Heart left ventricle (tissue), 16 donors: ENCODE results near the gene GTF2IRD1. TPM values are rescaled to one million over a fixed set of nuclear protein-coding genes. Genes with fewer than 3 reads are reported as not detected.
A peak's percentile ranks its signal among the peaks of the same experiment; 100 is the strongest.

Experiments
- ATAC-seq, 4 donors: fragments of 200-7000 bp; cut with Tn5 transposase; one replicate each; pipeline ENCODE4 v1.9.1; 2020 to 2022; ENCODE audit warnings: moderate library complexity in 4 of 4, mild to moderate bottlenecking in 3 of 4, moderate number of reproducible peaks in 1 of 4
- DNase-seq, 5 donors: peaks; one replicate each; pipeline ENCODE4 v3.0.0-alpha.2; 2020
- H3K27ac ChIP-seq, 12 donors: fragments of 200-600 bp; sonication (generic) in 4 of 12; one replicate each; pipeline versions ENCODE4 v1.5.0 to v1.8.0; 2016 to 2022; ENCODE audit warnings: mild to moderate bottlenecking in 2 of 12
- H3K27me3 ChIP-seq, 9 donors: fragments of 200-600 bp; sonication (generic) in 2 of 9; one replicate each; pipeline versions ENCODE4 v1.5.1 to v1.8.0; 2016 to 2022; ENCODE audit warnings: mild to moderate bottlenecking in 3 of 9
- H3K36me3 ChIP-seq, 9 donors: fragments of 200-600 bp; sonication (generic) in 2 of 9; one replicate each; pipeline versions ENCODE4 v1.5.0 to v1.8.0; 2018 to 2022; ENCODE audit warnings: mild to moderate bottlenecking in 2 of 9
- H3K4me1 ChIP-seq, 12 donors: fragments of 200-600 bp; sonication (generic) in 4 of 12; one replicate each; pipeline versions ENCODE4 v1.5.0 to v1.8.0; 2016 to 2022; ENCODE audit warnings: mild to moderate bottlenecking in 3 of 12
- H3K4me3 ChIP-seq, 12 donors: fragments of 200-600 bp; sonication (generic) in 4 of 12; one replicate each; pipeline versions ENCODE4 v1.5.0 to v1.8.0; 2017 to 2022; ENCODE audit warnings: mild to moderate bottlenecking in 9 of 12, moderate library complexity in 4 of 12
- H3K9me3 ChIP-seq, 12 donors: fragments of 200-600 bp; sonication (generic) in 4 of 12; one replicate each; pipeline versions ENCODE4 v1.5.0 to v1.8.0; 2016 to 2022; ENCODE audit warnings: mild to moderate bottlenecking in 1 of 12
- POLR2A ChIP-seq, 2 donors: fragments of 450-650 bp; IDR thresholded peaks; one replicate each; pipeline ENCODE4 v1.6.1; 2017; ENCODE audit warnings: antibody characterized with exemption in 2 of 2, mild to moderate bottlenecking in 2 of 2, moderate library complexity in 2 of 2
- WGBS, 4 donors: extraction: QIAGEN DNeasy Blood & Tissue Kit in 2 of 4; methylation state at CpG; one replicate each; pipeline versions ENCODE4 v1.1.5 to v1.1.7; 2013 to 2018; 5-methylcytosine and 5-hydroxymethylcytosine counted together
- intact Hi-C, 10 donors: fragments of 100-400 bp; cut with DNase I; formaldehyde crosslinking; loops; one replicate each; pipeline versions ENCODE4 v1.11.1 to v1.14.2; 2022
- polyA plus RNA-seq, 2 donors: library from polyadenylated mRNA; stranded (reverse); fragments of 200-250 nt; gene quantifications; one replicate each; pipeline ENCODE4 v1.2.3, GENCODE V29; 2013
- total RNA-seq, 9 donors: library from RNA; depleted of rRNA in 2 of 9; stranded (reverse); fragments of >200 nt in 2 of 9; fragmentation: NEBNext Ultra II Directional in 3 of 9; extraction: Animal tissue kit (Norgen Biotek cat#: 25700) in 3 of 9; gene quantifications; one replicate each; pipeline versions ENCODE4 v1.1.0 to v1.2.4, GENCODE V29; 2016 to 2023
- TF ChIP-seq, protein P1 (sequence below), 12 donors: fragments of 200-600 bp; sonication (generic) in 4 of 12; IDR thresholded peaks; one replicate each; pipeline versions ENCODE4 v1.5.0 to v1.8.0; 2018 to 2022; ENCODE audit warnings: antibody characterized with exemption in 12 of 12, mild to moderate bottlenecking in 5 of 12
- donor health status: ischemic (EF 13 %, LVEDD 7.1; RV severe dilation, severe dysfunction).
- donor health status: healthy with polysubstance abuse.
- donor health status: DM: no; HTN: yes; CAD: no.
- donor health status: DM: no; HTN: no; CAD: no.
- donor health status: ischemic (EF 25% LVEDD 6.9; RV normal size, moderate dysfunction).
- donor health status: ischemic (EF 25% LVEDD 5.7; RV mildly dilated, moderate dysfunction).
- donor health status: healthy.
- donor health status: DM: yes; HTN: yes; CAD: no.
- donor health status: ischemic (EF 35%, LVEDD 5.7; RV mildly dilated, moderate dysfunction).
- donor health status: nonischemic (EF 11% LVEDD 7.7; RV severe dilation, severe dysfunction).
- donor health status: DM: yes; HTN: yes; CAD: no.
- donor health status: PGD.
- donor health status: ischemic (EF 29% LVEDD 5.4; RV normal size, mild dysfunction).
- donor health status: nonischemic (EF 23%, LVEDD 6.1; RV moderate dilation, normal function).

GTF2IRD1 gene
- total and polyA plus RNA-seq, 11 donors: 10.0 to 40.4 (median 15.6) TPM

DNA sequence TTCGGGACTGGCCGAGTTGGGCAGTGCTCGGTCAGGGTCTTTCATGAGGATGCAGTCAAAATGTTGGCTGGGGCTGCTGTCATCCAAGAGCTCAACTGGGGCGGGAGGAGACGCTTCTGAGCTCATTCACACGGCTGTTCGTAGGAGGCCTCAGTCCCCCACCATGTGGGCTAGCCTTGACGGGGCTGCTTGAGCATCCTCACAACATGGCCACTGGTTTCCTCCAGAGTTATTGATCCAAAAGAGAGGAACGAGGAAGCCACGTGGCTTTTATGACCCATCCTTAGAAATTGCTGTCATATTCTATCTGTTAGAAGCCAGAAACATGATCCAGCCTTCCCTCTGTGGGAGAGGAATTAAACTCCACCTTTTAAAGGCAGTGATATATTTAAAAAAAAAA is 68.1 kb downstream of the GTF2IRD1 start:
- H3K4me1 ChIP-seq: no peaks in the 10 kb centered on the region
- H3K27ac ChIP-seq: no peak overlapping the region
- H3K4me3 ChIP-seq: no peak overlapping the region
- 94 to 98% (median 97%) methylated on average over 10 of the region's 10 CpGs for WGBS, 4 donors
- H3K27me3 ChIP-seq: no peaks in the 10 kb centered on the region
- intact Hi-C loops: loop anchor here in 1 of 10 donors (10.0 kb wide), 1 partner anchor 77 kb away; no protein-coding TSS in a partner anchor
- H3K9me3 ChIP-seq: peaks cover 0 to 11% (median 0%) of the 10 kb centered on the region in 12 donors
- H3K36me3 ChIP-seq: peaks cover 0 to 65% (median 24%) of the 10 kb centered on the region in 9 donors
- TF ChIP-seq, protein P1, sequence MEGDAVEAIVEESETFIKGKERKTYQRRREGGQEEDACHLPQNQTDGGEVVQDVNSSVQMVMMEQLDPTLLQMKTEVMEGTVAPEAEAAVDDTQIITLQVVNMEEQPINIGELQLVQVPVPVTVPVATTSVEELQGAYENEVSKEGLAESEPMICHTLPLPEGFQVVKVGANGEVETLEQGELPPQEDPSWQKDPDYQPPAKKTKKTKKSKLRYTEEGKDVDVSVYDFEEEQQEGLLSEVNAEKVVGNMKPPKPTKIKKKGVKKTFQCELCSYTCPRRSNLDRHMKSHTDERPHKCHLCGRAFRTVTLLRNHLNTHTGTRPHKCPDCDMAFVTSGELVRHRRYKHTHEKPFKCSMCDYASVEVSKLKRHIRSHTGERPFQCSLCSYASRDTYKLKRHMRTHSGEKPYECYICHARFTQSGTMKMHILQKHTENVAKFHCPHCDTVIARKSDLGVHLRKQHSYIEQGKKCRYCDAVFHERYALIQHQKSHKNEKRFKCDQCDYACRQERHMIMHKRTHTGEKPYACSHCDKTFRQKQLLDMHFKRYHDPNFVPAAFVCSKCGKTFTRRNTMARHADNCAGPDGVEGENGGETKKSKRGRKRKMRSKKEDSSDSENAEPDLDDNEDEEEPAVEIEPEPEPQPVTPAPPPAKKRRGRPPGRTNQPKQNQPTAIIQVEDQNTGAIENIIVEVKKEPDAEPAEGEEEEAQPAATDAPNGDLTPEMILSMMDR (IDR thresholded peaks at IDR 0.05): no peak
- TF ChIP-seq POLR2A (IDR thresholded peaks at IDR 0.05): no peak
- DNase-seq (peak in 1 of 5 donors; percentile 10), ATAC-seq (no peak)

DNA sequence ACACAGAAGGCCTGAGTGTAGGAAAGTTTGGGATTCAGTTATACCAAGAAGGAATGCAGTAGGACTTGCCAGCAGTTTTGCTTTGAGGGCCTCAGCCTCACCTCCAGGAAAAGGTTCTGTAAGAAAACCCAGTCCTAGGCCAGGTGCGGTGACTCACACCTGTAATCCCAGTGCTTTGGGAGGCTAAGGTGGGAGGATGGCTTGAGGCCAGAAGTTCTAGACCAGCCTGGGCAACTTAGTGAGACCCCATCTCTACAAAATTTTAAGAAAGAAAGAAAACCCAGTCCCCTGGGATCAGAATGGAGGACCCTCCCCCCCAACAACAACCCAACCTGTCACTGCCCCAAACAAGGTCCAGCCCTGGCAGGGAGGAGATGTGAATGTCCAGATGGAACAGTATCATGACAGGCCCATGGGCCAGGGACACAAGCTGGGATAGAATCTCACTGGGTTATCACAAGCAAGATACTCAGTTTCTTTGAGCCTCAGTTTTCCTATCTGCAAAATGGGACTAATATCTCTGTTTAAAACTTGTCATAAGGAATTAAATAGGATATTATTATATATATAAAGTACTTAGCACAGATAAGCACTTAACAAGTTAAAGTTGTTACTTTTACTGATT is 68.7 kb downstream of the GTF2IRD1 start:
- TF ChIP-seq, protein P1 (IDR thresholded peaks at IDR 0.05): no peak
- TF ChIP-seq POLR2A (IDR thresholded peaks at IDR 0.05): no peak
- Histone ChIP-seq H3K27ac (no peak overlapping the region), H3K4me3 (no peak overlapping the region), H3K27me3 (no peaks in the 10 kb centered on the region), H3K4me1 (no peaks in the 10 kb centered on the region), H3K9me3 (peaks cover 0 to 11% (median 0%) of the 10 kb centered on the region in 12 donors), H3K36me3 (peaks cover 0 to 65% (median 24%) of the 10 kb centered on the region in 9 donors)
- DNase-seq (no peak), ATAC-seq (no peak)
- intact Hi-C loops: loop anchor here in 1 of 10 donors (10.0 kb wide), 1 partner anchor 78 kb away; no protein-coding TSS in a partner anchor
- 96 to 100% (median 100%) methylated on average over 1 of the region's 1 CpG for WGBS, 4 donors

DNA sequence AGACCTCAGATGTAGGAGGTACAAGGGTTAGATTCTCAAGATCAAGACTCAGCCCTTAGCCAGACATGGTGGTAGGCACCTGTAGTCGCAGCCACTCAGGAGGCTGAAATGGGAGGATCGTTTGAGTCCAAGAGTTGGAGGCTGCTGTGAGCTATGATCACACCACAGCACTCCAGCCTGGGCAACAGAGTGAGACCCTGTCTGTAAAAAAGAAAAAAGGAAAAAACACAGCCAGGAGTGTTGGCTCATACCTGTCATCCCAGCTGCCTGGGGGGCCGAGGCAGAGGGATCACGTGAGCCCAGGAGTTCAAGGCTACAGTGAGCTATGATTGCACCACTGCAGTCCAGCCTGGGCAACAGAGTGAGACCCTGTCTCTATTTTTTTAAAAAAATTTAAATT is 69.3 kb downstream of the GTF2IRD1 start:
- intact Hi-C loops: loop anchor here in 1 of 10 donors (10.0 kb wide), 1 partner anchor 78 kb away; no protein-coding TSS in a partner anchor
- 95 to 97% (median 95%) methylated on average over 4 of the region's 4 CpGs for WGBS, 4 donors
- TF ChIP-seq POLR2A (IDR thresholded peaks at IDR 0.05): no peak
- TF ChIP-seq, protein P1 (IDR thresholded peaks at IDR 0.05): no peak

DNA sequence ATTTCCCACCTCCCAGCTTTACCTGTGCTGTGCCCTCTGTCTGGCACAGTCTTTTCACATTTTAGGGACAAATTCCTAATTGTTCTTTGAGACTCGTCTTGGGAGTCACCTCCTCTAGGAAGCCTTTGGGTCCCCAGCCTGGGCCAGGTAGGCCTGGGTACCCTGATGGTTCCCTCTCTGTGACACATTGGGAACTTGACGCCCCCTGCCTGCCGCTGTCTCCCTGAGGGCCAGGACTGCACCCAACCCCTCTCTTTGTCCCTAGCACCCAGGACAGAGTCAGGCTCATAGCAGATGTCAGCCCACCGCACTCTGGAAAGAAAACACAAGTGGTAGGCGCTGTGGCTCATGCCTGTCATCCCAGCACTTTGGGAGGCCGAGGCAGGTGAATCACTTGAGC is 71.4 kb downstream of the GTF2IRD1 start:
- DNase-seq (no peak), ATAC-seq (no peak)
- Histone ChIP-seq H3K4me1 (no peaks in the 10 kb centered on the region), H3K27me3 (no peaks in the 10 kb centered on the region), H3K9me3 (peaks cover 0 to 11% (median 0%) of the 10 kb centered on the region in 12 donors), H3K27ac (no peak overlapping the region), H3K4me3 (no peak overlapping the region), H3K36me3 (peaks cover 0 to 59% (median 23%) of the 10 kb centered on the region in 9 donors)
- TF ChIP-seq, protein P1 (IDR thresholded peaks at IDR 0.05): no peak
- no peak for TF ChIP-seq POLR2A (IDR thresholded peaks at IDR 0.05)
- intact Hi-C loops: loop anchor here in 1 of 10 donors (10.0 kb wide), 1 partner anchor 80 kb away; no protein-coding TSS in a partner anchor
- WGBS, 4 donors: 94 to 99% (median 97%) methylated on average over 6 of the region's 6 CpGs

More for the DNA sequence above, 69.3 kb downstream of the GTF2IRD1 start:
- peaks cover 0 to 65% (median 24%) of the 10 kb centered on the region in 9 donors for H3K36me3 ChIP-seq
- no peak overlapping the region for H3K4me3 ChIP-seq
- H3K4me1 ChIP-seq: no peaks in the 10 kb centered on the region
- DNase-seq (no peak), ATAC-seq (no peak)
- H3K27me3 ChIP-seq: no peaks in the 10 kb centered on the region
- no peak overlapping the region for H3K27ac ChIP-seq
- peaks cover 0 to 11% (median 0%) of the 10 kb centered on the region in 12 donors for H3K9me3 ChIP-seq
